ENCODE results near the gene NFIC.

DNA sequence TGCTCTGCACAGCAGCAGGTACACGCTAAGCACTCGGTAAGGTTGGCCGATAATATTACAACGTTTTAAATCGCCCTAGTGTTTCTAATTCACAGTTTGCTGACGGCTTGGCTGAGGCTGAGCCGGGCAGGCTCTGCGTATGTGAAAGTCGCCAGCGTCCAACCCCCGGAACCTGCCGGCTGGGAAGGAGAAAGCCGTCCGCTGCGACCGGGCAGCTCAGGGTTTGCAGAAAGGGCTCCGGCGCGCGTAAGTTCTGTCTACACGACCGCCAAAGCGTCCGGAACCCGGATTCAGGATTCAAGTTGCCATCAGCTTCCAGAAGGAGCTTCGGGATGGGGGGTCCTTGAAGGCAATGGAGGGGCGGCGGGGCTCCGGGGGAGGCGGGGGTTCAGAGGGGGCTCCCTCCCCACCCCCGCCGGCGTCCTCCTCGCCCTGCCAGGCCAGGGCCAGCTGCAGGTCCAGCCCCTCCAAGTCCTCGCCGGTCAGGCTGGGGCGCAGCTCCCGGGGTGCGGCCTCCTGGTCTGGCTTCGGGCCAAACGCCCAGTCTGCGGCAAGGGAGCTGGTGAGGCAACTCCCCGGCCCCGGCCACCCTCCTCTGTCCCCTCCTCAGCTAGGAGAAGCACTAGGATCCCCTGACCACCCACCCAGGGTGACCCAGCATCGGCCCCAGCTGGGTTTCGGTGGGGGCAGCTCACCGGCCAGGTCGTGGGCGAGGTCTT is 116.3 kb downstream of the NFIC start:
- TF ChIP-seq, protein P1, sequence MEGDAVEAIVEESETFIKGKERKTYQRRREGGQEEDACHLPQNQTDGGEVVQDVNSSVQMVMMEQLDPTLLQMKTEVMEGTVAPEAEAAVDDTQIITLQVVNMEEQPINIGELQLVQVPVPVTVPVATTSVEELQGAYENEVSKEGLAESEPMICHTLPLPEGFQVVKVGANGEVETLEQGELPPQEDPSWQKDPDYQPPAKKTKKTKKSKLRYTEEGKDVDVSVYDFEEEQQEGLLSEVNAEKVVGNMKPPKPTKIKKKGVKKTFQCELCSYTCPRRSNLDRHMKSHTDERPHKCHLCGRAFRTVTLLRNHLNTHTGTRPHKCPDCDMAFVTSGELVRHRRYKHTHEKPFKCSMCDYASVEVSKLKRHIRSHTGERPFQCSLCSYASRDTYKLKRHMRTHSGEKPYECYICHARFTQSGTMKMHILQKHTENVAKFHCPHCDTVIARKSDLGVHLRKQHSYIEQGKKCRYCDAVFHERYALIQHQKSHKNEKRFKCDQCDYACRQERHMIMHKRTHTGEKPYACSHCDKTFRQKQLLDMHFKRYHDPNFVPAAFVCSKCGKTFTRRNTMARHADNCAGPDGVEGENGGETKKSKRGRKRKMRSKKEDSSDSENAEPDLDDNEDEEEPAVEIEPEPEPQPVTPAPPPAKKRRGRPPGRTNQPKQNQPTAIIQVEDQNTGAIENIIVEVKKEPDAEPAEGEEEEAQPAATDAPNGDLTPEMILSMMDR (IDR thresholded peaks at IDR 0.05) = no peak
- TF ChIP-seq POLR2AphosphoS5 (IDR thresholded peaks at IDR 0.05) = no peak
